ENCODE measurements around the gene SLBP. TPM values are rescaled to one million over a fixed set of nuclear protein-coding genes. Genes with fewer than 3 reads are reported as not detected.

The SLBP gene
- total and polyA plus RNA-seq, 2 experiments from 2014 or later: 39.9 to 62.0 TPM

GRCh38 chr4:1744552-1744951, 32.4 kb upstream of the SLBP start:
- TF ChIP-seq CTCF (IDR thresholded peaks at IDR 0.05; ENCODE audit: low read depth, low read length): no peak

GRCh38 chr4:1743975-1744374, 31.9 kb upstream of the SLBP start:
- Histone ChIP-seq H3K9me3 (ENCODE audit: low read depth) (no peaks in the 10 kb centered on the region), H3K27me3 (no peaks in the 10 kb centered on the region), H3K27ac (no peak overlapping the region), H3K4me1 (ENCODE audit: low read depth) (no peaks in the 10 kb centered on the region), H3K36me3 (peaks cover 5% of the 10 kb centered on the region), H3K4me3 (no peak overlapping the region)
- no peak for TF ChIP-seq CTCF (IDR thresholded peaks at IDR 0.05; ENCODE audit: low read depth, low read length)
- no peak for DNase-seq (ENCODE audit: low read depth in 1 of 2, low spot score in 1 of 2)

More at GRCh38 chr4:1744552-1744951, 32.4 kb upstream of the SLBP start:
- no peaks in the 10 kb centered on the region for H3K9me3 ChIP-seq (ENCODE audit: low read depth)
- no peak for DNase-seq (ENCODE audit: low read depth in 1 of 2, low spot score in 1 of 2)
- peaks cover 5% of the 10 kb centered on the region for H3K36me3 ChIP-seq
- H3K4me1 ChIP-seq (ENCODE audit: low read depth): no peaks in the 10 kb centered on the region
- no peaks in the 10 kb centered on the region for H3K27me3 ChIP-seq
- H3K27ac ChIP-seq: no peak overlapping the region
- H3K4me3 ChIP-seq: no peak overlapping the region

- H3K4me1 ChIP-seq (ENCODE audit: low read depth): no peaks in the 10 kb centered on the region
- DNase-seq (ENCODE audit: low read depth in 1 of 2, low spot score in 1 of 2): no peak
- TF ChIP-seq CTCF (IDR thresholded peaks at IDR 0.05; ENCODE audit: low read depth, low read length): no peak
- H3K27ac ChIP-seq: no peak overlapping the region
- no peaks in the 10 kb centered on the region for H3K9me3 ChIP-seq (ENCODE audit: low read depth)
- H3K4me3 ChIP-seq: no peak overlapping the region
- H3K27me3 ChIP-seq: no peaks in the 10 kb centered on the region
- peaks cover 5% of the 10 kb centered on the region for H3K36me3 ChIP-seq
Measured at GRCh38 chr4:1743551-1743950, 31.4 kb upstream of the SLBP start.

GRCh38 chr4:1741208-1741607, 29.1 kb upstream of the SLBP start:
- no peak for DNase-seq (ENCODE audit: low read depth in 1 of 2, low spot score in 1 of 2)
- Histone ChIP-seq H3K27ac (no peak overlapping the region), H3K9me3 (ENCODE audit: low read depth) (no peaks in the 10 kb centered on the region), H3K27me3 (no peaks in the 10 kb centered on the region), H3K4me3 (no peak overlapping the region), H3K4me1 (ENCODE audit: low read depth) (no peaks in the 10 kb centered on the region), H3K36me3 (peaks cover 7% of the 10 kb centered on the region)
- TF ChIP-seq CTCF (IDR thresholded peaks at IDR 0.05; ENCODE audit: low read depth, low read length): no peak

GRCh38 chr4:1740021-1740545, 28.0 kb upstream of the SLBP start:
- Histone ChIP-seq H3K4me1 (ENCODE audit: low read depth) (no peaks in the 10 kb centered on the region), H3K27me3 (no peaks in the 10 kb centered on the region), H3K4me3 (no peak overlapping the region), H3K27ac (no peak overlapping the region), H3K36me3 (peaks cover 7% of the 10 kb centered on the region), H3K9me3 (ENCODE audit: low read depth) (no peaks in the 10 kb centered on the region)
- no peak for TF ChIP-seq CTCF (IDR thresholded peaks at IDR 0.05; ENCODE audit: low read depth, low read length)
- no peak for DNase-seq (ENCODE audit: low read depth in 1 of 2, low spot score in 1 of 2)

- H3K9me3 ChIP-seq (ENCODE audit: low read depth): no peaks in the 10 kb centered on the region
- no peak overlapping the region for H3K27ac ChIP-seq
- no peak for DNase-seq (ENCODE audit: low read depth in 1 of 2, low spot score in 1 of 2)
- TF ChIP-seq CTCF (IDR thresholded peaks at IDR 0.05; ENCODE audit: low read depth, low read length): no peak
- H3K4me3 ChIP-seq: no peak overlapping the region
- peaks cover 10% of the 10 kb centered on the region for H3K36me3 ChIP-seq
- H3K27me3 ChIP-seq: no peaks in the 10 kb centered on the region
- H3K4me1 ChIP-seq (ENCODE audit: low read depth): no peaks in the 10 kb centered on the region
Measured at GRCh38 chr4:1739358-1739757, 27.2 kb upstream of the SLBP start.
